Naive thymus-derived CD4-positive, alpha-beta T cell (primary cell): ENCODE measurements around the gene DDX31. TPM values are rescaled to one million over a fixed set of nuclear protein-coding genes. Genes with fewer than 3 reads are reported as not detected.

ENCODE experiments used
- ATAC-seq: fragments of 150-1000 bp; cut with Tn5 transposase; 2 replicates; pipeline ENCODE4 v1.10.0; 2021; ENCODE audit warnings: mild to moderate bottlenecking, moderate library complexity
- CTCF ChIA-PET: fragments of 350-600 bp; sonication (Branson Sonifier 250); formaldehyde crosslinking; loops from one replicate; lab custom pipeline; 2021; ENCODE audit warnings: antibody characterized with exemption; lab: Charles Lee
- POLR2A ChIA-PET: fragments of 350-600 bp; sonication (Branson Sonifier 250); formaldehyde crosslinking; loops from one replicate; lab custom pipeline; 2021; ENCODE audit warnings: antibody characterized with exemption, inconsistent platforms; lab: Charles Lee
- DNase-seq, 9 donors: peaks; one replicate each; pipeline versions ENCODE4 v3.0.0 to v3.0.0-alpha.2; 2020 to 2022; ENCODE audit warnings: mixed read lengths in 1 of 9
- H3K27ac ChIP-seq: one replicate; pipeline ENCODE4 v1.7.0; 2013; ENCODE audit warnings: mild to moderate bottlenecking, low read depth, low read length, moderate library complexity
- H3K27me3 ChIP-seq, 2 donors: one replicate each; pipeline ENCODE4 v1.7.0; 2013; ENCODE audit warnings: low read length in 2 of 2, mild to moderate bottlenecking in 2 of 2, moderate library complexity in 2 of 2; ENCODE audit not compliant: control insufficient read depth in 2 of 2, insufficient read depth in 2 of 2
- H3K36me3 ChIP-seq, 3 experiments: 1 replicate in 2 of 3; 2 replicates in 1 of 3; pipeline ENCODE4 v1.7.0; 2013; ENCODE audit warnings: low read length in 3 of 3, mild to moderate bottlenecking in 3 of 3, moderate library complexity in 1 of 3; ENCODE audit not compliant: insufficient read depth in 3 of 3, control insufficient read depth in 2 of 3
- H3K4me1 ChIP-seq, 2 donors: one replicate each; pipeline ENCODE4 v1.7.0; 2013; ENCODE audit warnings: low read length in 2 of 2, mild to moderate bottlenecking in 2 of 2, moderate library complexity in 1 of 2; ENCODE audit not compliant: control insufficient read depth in 2 of 2, insufficient read depth in 2 of 2
- H3K4me3 ChIP-seq: 2 replicates; pipeline ENCODE4 v1.7.0; 2013; ENCODE audit warnings: mild to moderate bottlenecking, low read length
- H3K9me3 ChIP-seq, 3 experiments: 1 replicate in 2 of 3; 2 replicates in 1 of 3; pipeline ENCODE4 v1.7.0; 2013; ENCODE audit warnings: low read length in 3 of 3; ENCODE audit not compliant: control insufficient read depth in 2 of 3
- H3K27ac Mint-ChIP-seq, 9 donors: one replicate each; pipeline ENCODE4 v1.8.0; 2020 to 2022; ENCODE audit warnings: mixed read lengths in 9 of 9, mild to moderate bottlenecking in 8 of 9, moderate library complexity in 5 of 9, inconsistent platforms in 2 of 9
- H3K27me3 Mint-ChIP-seq, 5 donors: one replicate each; pipeline ENCODE4 v1.8.0; 2021 to 2022; ENCODE audit warnings: mixed read lengths in 5 of 5, mild to moderate bottlenecking in 1 of 5
- H3K36me3 Mint-ChIP-seq, 5 donors: one replicate each; pipeline ENCODE4 v1.8.0; 2020 to 2022; ENCODE audit warnings: mixed read lengths in 5 of 5, mild to moderate bottlenecking in 3 of 5, inconsistent platforms in 1 of 5
- H3K4me1 Mint-ChIP-seq, 7 donors: one replicate each; pipeline ENCODE4 v1.8.0; 2020 to 2022; ENCODE audit warnings: mixed read lengths in 7 of 7, mild to moderate bottlenecking in 3 of 7, inconsistent platforms in 1 of 7
- H3K4me3 Mint-ChIP-seq, 10 donors: one replicate each; pipeline ENCODE4 v1.8.0; 2020 to 2022; ENCODE audit warnings: mild to moderate bottlenecking in 10 of 10, mixed read lengths in 10 of 10, moderate library complexity in 6 of 10, inconsistent platforms in 2 of 10
- H3K9me3 Mint-ChIP-seq, 11 donors: one replicate each; pipeline ENCODE4 v1.8.0; 2020 to 2022; ENCODE audit warnings: mixed read lengths in 11 of 11, mild to moderate bottlenecking in 4 of 11, inconsistent platforms in 1 of 11, moderate library complexity in 1 of 11
- intact Hi-C, 2 donors: fragments of 100-400 bp; cut with micrococcal nuclease; formaldehyde crosslinking; loops; one replicate each; pipeline ENCODE4 v1.15.1; 2023
- polyA plus RNA-seq, 2 donors: library from polyadenylated mRNA; unstranded; fragments of 300-500 nt; fragmentation: Illumina TruSeq; gene quantifications; one replicate each; pipeline ENCODE4 v1.2.3, GENCODE V29; 2021
- total RNA-seq, 6 experiments: library from RNA in 5 of 6; stranded (reverse) in 5 of 6; gene quantifications; 1 replicate in 5 of 6; 2 replicates in 1 of 6; pipeline ENCODE4 v1.2.3 and lab custom pipeline; 2021 to 2026

Gene DDX31
- total and polyA plus RNA-seq, 7 experiments from 2014 or later = 8.2 to 28.0 (median 18.2) TPM

DNA sequence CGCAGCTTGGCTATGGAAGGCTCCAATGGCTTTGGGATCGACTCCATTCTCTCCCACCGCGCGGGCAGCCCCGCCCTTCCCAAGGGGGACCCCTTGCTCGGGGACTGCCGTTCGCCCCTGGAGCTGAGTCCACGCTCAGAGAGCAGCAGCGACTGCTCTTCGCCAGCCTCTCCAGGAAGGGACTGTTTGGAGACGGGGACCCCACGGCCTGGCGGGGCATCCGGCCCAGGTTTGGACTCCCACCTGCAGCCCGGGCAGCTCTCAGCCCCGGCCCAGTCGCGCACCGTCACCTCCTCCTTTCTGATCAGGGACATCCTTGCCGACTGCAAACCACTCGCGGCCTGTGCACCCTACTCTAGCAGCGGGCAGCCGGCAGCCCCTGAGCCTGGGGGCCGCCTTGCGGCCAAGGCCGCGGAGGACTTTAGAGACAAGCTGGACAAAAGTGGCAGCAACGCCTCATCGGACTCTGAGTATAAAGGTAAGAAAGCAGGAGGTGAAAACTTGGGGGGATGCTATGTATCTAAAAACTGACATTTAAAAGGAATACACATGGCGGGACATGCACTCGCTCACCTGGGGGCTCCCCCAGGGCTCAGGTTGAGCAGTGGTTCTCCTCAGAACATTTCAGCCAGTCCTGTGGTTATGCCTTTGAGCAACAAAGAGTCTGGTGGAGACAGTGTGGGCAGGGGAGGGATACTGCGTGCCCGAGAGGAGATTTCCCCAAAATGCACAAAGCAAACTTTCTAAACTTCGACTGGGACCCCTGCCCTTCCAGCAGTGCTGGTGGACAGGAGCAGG, 86.8 kb downstream of the DDX31 start:
- POLR2A ChIA-PET = no interaction called here
- Histone ChIP-seq H3K4me3 (no peak overlapping the region), H3K27me3 (peaks cover 27 to 59% of the 10 kb centered on the region in 2 donors), H3K9me3 (no peaks in the 10 kb centered on the region), H3K36me3 (no peaks in the 10 kb centered on the region), H3K4me1 (peaks cover 7 to 9% of the 10 kb centered on the region in 2 donors), H3K27ac (no peak overlapping the region)
- CTCF ChIA-PET = no interaction called here
- Mint-ChIP-seq H3K4me1 (peaks cover 0 to 14% (median 9%) of the 10 kb centered on the region in 7 donors), H3K27ac (peak overlapping the region in 1 of 9 donors; percentile 14), H3K4me3 (no peak overlapping the region), H3K27me3 (peaks cover 59 to 91% (median 65%) of the 10 kb centered on the region in 5 donors), H3K36me3 (peaks cover 0 to 5% (median 0%) of the 10 kb centered on the region in 5 donors), H3K9me3 (peaks cover 0 to 4% (median 0%) of the 10 kb centered on the region in 11 donors)
- no peak for DNase-seq
- no peak for ATAC-seq
- intact Hi-C loops = loop anchor here in 1 of 2 donors (2.0 kb wide), 1 partner anchor 170 kb away; no protein-coding TSS in a partner anchor

DNA sequence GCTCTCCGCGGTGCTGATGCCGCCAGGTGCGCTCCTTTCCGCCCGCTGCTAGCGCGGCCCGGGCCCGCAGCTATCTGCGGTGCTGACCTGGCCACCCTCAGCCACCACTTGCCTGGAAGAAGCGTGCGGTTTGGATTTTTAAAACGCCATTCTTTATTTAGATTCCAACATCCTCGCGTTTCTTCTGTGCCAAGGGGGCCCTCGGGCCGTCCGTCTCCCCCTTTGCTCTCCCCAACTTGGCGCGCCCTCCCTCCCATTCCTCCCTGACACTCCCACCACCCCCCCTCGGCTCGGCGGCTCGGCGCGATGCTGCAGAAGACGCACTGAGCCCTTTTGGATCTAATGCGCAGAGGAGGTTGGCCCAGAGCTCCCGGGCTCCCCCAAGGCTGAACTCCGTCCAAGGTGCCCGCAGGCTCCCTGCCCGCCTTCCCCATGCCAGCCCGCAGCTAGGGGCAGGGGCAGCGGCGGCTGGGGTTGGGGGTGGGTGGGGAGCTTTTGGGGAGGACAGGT, 87.5 kb downstream of the DDX31 start, which contains the start of gene BARHL1:
TSS of gene BARHL1 (plus strand) at position 331 of the 510 bp plus-strand sequence. CDS start 192 bp downstream, outside the sequence.
- peaks cover 0 to 4% (median 0%) of the 10 kb centered on the region in 11 donors for H3K9me3 Mint-ChIP-seq
- ChIA-PET CTCF (no interaction called here), POLR2A (no interaction called here)
- H3K4me3 Mint-ChIP-seq = peak within 1 kb of the TSS; percentile 67 to 82 (median 76)
- Histone ChIP-seq H3K27me3 (peaks cover 23 to 64% of the 10 kb centered on the region in 2 donors), H3K4me3 (peak within 1 kb of the TSS; percentile 54), H3K36me3 (no peaks in the 10 kb centered on the region), H3K9me3 (no peaks in the 10 kb centered on the region), H3K4me1 (peaks cover 7 to 9% of the 10 kb centered on the region in 2 donors), H3K27ac (no peak within 1 kb of the TSS)
- DNase-seq (no peak), ATAC-seq (no peak)
- intact Hi-C loops = loop anchor here in 1 of 2 donors (2.0 kb wide), 1 partner anchor 170 kb away; no protein-coding TSS in a partner anchor
- H3K27ac Mint-ChIP-seq = peak within 1 kb of the TSS in 4 of 9 donors; percentile 19 to 82 (median 53)
- H3K27me3 Mint-ChIP-seq = peaks cover 62 to 91% (median 70%) of the 10 kb centered on the region in 5 donors
- H3K4me1 Mint-ChIP-seq = peaks cover 0 to 14% (median 9%) of the 10 kb centered on the region in 7 donors
- H3K36me3 Mint-ChIP-seq = peaks cover 0 to 5% (median 0%) of the 10 kb centered on the region in 5 donors

DNA sequence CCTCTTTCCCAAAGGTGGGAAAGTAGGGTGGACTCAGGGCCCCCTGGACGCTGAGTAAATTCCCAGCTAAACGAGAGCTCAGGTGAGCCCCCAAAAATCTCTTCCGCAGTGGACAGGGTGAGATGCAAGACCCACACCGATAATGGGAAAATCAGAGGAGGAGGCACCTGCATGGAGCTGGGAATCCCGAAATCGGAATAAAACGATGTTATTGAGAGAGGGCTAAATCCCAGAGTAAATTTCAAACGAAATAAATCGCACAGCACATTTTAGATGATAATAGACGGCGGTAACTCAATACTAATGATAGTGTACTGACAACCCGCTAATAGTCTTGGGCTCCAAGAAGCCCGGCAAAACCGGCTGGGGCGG, 90.4 kb downstream of the DDX31 start:
- POLR2A ChIA-PET = no interaction called here
- no peaks in the 10 kb centered on the region for H3K36me3 ChIP-seq

DNA sequence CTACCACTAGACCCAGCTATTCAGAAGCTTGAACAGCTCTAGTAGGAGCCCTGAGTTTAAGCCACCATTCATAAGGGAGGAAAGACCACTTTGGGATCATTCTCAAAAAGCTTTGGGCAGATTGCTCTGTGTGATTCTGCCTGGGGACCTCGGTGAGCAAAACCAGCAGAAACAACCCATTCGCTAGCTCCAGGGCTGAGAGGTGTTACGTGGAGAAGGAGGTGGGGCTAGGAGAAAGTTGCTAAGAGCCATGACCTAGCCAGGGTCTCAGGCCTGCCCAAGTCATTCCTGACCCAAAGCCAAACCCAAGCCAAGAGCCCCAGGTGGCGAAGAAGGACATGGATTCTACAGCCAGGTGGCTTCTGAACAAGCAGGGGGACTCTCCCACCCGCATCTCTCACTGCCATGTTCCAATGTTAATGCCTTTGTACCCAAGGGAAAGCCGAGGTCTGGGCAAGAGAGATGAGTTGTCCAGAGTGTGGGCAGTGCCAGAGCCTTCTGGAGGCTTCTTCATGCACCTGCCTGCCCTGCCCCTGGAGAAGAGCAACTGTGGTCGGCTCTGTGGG, 91.3 kb downstream of the DDX31 start:
- Histone ChIP-seq H3K4me3 (no peak overlapping the region), H3K27ac (no peak overlapping the region), H3K36me3 (no peaks in the 10 kb centered on the region), H3K9me3 (no peaks in the 10 kb centered on the region), H3K4me1 (peaks cover 7 to 9% of the 10 kb centered on the region in 2 donors), H3K27me3 (peaks cover 4 to 51% of the 10 kb centered on the region in 2 donors)
- DNase-seq = no peak
- peaks cover 0 to 3% (median 0%) of the 10 kb centered on the region in 11 donors for H3K9me3 Mint-ChIP-seq
- peaks cover 0 to 11% (median 7%) of the 10 kb centered on the region in 7 donors for H3K4me1 Mint-ChIP-seq
- H3K27ac Mint-ChIP-seq = no peak overlapping the region
- peaks cover 60 to 76% (median 69%) of the 10 kb centered on the region in 5 donors for H3K27me3 Mint-ChIP-seq
- no peak for ATAC-seq
- no peak overlapping the region for H3K4me3 Mint-ChIP-seq
- ChIA-PET CTCF (interaction anchor here (0.6 kb wide), 1 partner anchor 26 kb away, joined by 4 read pairs; no protein-coding TSS in a partner anchor), POLR2A (no interaction called here)
- intact Hi-C loops = loop anchor here in 1 of 2 donors (5.0 kb wide), 1 partner anchor 71 kb away; no protein-coding TSS in a partner anchor
- peaks cover 0 to 9% (median 0%) of the 10 kb centered on the region in 5 donors for H3K36me3 Mint-ChIP-seq

More for the DNA sequence above, 90.4 kb downstream of the DDX31 start:
- DNase-seq (no peak), ATAC-seq (no peak)
- Mint-ChIP-seq H3K4me3 (peak overlapping the region in 1 of 10 donors; percentile 25), H3K27ac (peak overlapping the region in 1 of 9 donors; percentile 9), H3K36me3 (peaks cover 0 to 7% (median 0%) of the 10 kb centered on the region in 5 donors), H3K27me3 (peaks cover 63 to 85% (median 72%) of the 10 kb centered on the region in 5 donors), H3K4me1 (peaks cover 0 to 11% (median 7%) of the 10 kb centered on the region in 7 donors), H3K9me3 (peaks cover 0 to 4% (median 0%) of the 10 kb centered on the region in 11 donors)
- intact Hi-C loops = loop anchor here in 1 of 2 donors (5.0 kb wide), 1 partner anchor 72 kb away; no protein-coding TSS in a partner anchor
- Histone ChIP-seq H3K4me3 (no peak overlapping the region), H3K27me3 (peaks cover 12 to 57% of the 10 kb centered on the region in 2 donors), H3K27ac (no peak overlapping the region), H3K9me3 (no peaks in the 10 kb centered on the region), H3K4me1 (peaks cover 7 to 9% of the 10 kb centered on the region in 2 donors)
- CTCF ChIA-PET = no interaction called here

DNA sequence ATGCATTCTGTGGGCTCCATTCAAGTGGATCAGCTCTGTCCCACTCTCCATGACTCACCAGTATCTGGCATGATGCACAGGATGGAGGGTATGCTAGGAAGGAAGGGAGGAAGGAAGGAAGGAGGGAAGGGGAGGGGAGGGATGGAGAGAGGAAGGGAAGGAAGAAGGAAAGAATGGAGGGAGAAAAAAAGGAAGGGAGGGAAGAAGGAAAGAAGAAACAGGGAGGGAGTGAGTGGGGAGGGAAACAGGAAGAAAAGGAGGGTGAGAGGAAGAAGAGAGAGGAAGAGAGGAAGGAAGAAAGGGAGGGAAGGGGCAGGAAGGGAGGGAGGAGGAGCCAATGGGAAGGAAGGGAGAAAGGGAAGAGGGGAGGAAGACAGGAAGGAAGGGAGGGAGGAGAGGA, 92.7 kb downstream of the DDX31 start:
- ChIA-PET CTCF (no interaction called here), POLR2A (interaction anchor here (0.8 kb wide), 1 partner anchor 11 kb away, joined by 3 read pairs; no protein-coding TSS in a partner anchor)
- Mint-ChIP-seq H3K27me3 (peaks cover 63 to 75% (median 70%) of the 10 kb centered on the region in 5 donors), H3K9me3 (peaks cover 0 to 3% (median 0%) of the 10 kb centered on the region in 11 donors), H3K36me3 (peaks cover 0 to 9% (median 0%) of the 10 kb centered on the region in 5 donors), H3K27ac (no peak overlapping the region), H3K4me1 (peaks cover 0 to 11% (median 7%) of the 10 kb centered on the region in 7 donors), H3K4me3 (no peak overlapping the region)
- no peak overlapping the region for H3K4me3 ChIP-seq
- no peaks in the 10 kb centered on the region for H3K36me3 ChIP-seq
- no peak overlapping the region for H3K27ac ChIP-seq
- DNase-seq (no peak), ATAC-seq (no peak)
- H3K9me3 ChIP-seq = no peaks in the 10 kb centered on the region
- intact Hi-C loops = loop anchor here in 1 of 2 donors (5.0 kb wide), 1 partner anchor 70 kb away; no protein-coding TSS in a partner anchor
- H3K4me1 ChIP-seq = peaks cover 7 to 9% of the 10 kb centered on the region in 2 donors
- peaks cover 0 to 44% of the 10 kb centered on the region in 2 donors for H3K27me3 ChIP-seq

DNA sequence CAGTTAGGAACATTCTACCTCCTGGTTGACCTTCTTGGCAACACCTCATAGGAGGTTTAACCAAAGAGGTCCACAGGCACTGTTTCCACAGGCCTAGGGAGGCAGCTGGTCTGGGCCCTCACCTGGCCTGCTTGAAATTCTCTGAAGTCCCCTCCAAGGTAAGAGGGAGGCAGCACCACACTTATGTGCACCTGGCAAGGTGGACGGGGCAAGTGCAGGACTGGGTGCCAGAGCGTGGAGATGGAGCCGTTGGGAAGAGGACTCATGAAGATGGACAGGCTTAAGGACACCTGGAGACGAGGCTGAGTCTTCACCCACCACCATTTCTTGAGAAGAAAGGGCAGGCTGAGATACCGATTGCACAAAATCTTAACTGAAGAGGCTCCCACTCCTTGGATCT, 94.0 kb downstream of the DDX31 start:
- H3K36me3 ChIP-seq = no peaks in the 10 kb centered on the region
- ATAC-seq (no peak), DNase-seq (no peak)
- CTCF ChIA-PET = no interaction called here
- peaks cover 0 to 34% of the 10 kb centered on the region in 2 donors for H3K27me3 ChIP-seq
- intact Hi-C loops = loop anchor here in 1 of 2 donors (1.0 to 5.0 kb wide), 2 partner anchors 69 to 165 kb away; no protein-coding TSS in a partner anchor
- peak overlapping the region in 1 of 9 donors; percentile 15 for H3K27ac Mint-ChIP-seq
- H3K4me1 ChIP-seq = no peaks in the 10 kb centered on the region
- H3K4me1 Mint-ChIP-seq = peaks cover 0 to 2% (median 0%) of the 10 kb centered on the region in 7 donors
- H3K9me3 ChIP-seq = no peaks in the 10 kb centered on the region
- peaks cover 55 to 69% (median 60%) of the 10 kb centered on the region in 5 donors for H3K27me3 Mint-ChIP-seq
- H3K4me3 Mint-ChIP-seq = no peak overlapping the region
- no peak overlapping the region for H3K4me3 ChIP-seq
- POLR2A ChIA-PET = no interaction called here
- H3K9me3 Mint-ChIP-seq = peaks cover 0 to 2% (median 0%) of the 10 kb centered on the region in 11 donors
- H3K27ac ChIP-seq = no peak overlapping the region
- H3K36me3 Mint-ChIP-seq = peaks cover 0 to 9% (median 0%) of the 10 kb centered on the region in 5 donors
